ENCODE results near the gene SLC26A8. TPM values are rescaled to one million over a fixed set of nuclear protein-coding genes. Genes with fewer than 3 reads are reported as not detected.

Gene SLC26A8
- total RNA-seq, 1 experiment from 2014 or later: 0.09 TPM

- Histone ChIP-seq H3K9ac (ENCODE audit: extremely low read depth, insufficient read length, low read length) (no peak overlapping the region), H2AK5ac (ENCODE audit: insufficient read length, low read length) (no peak overlapping the region), H3K23ac (ENCODE audit: insufficient read length, low read depth, low read length) (no peak overlapping the region), H2BK12ac (ENCODE audit: insufficient read length, low read depth, low read length) (no peak overlapping the region), H4K8ac (replicated peaks; ENCODE audit: insufficient read length, low read depth, low read length) (no peak overlapping the region), H3K4me2 (ENCODE audit: insufficient read depth, insufficient read length, low read length) (no peak overlapping the region), H3T11ph (ENCODE audit: low read length) (no peak overlapping the region), H2BK120ac (ENCODE audit: low read depth, low read length, poor library complexity, severe bottlenecking) (no peak overlapping the region), H4K5ac (ENCODE audit: insufficient read length, low read depth, low read length) (no peak overlapping the region), H2BK5ac (ENCODE audit: insufficient read length, low read length) (no peak overlapping the region), H3K18ac (ENCODE audit: insufficient read length, low read depth, low read length) (no peak overlapping the region), H2AFZ (ENCODE audit: low read length) (no peak overlapping the region), H2BK20ac (ENCODE audit: low read depth, low read length, poor library complexity, severe bottlenecking) (no peak overlapping the region), H4K91ac (ENCODE audit: insufficient read length, low read depth, low read length) (no peak overlapping the region), H3K79me1 (ENCODE audit: insufficient read depth, low read depth, low read length, poor library complexity, severe bottlenecking) (no peaks in the 10 kb centered on the region), H2BK15ac (ENCODE audit: low read depth, low read length) (no peak overlapping the region), H3K79me2 (ENCODE audit: insufficient read depth, low read length) (no peaks in the 10 kb centered on the region), H3K23me2 (ENCODE audit: insufficient read length, low read depth, low read length, poor library complexity, severe bottlenecking) (no peaks in the 10 kb centered on the region), H3K14ac (ENCODE audit: insufficient read depth, low read length) (no peak overlapping the region), H3K4ac (ENCODE audit: low read depth, low read length) (no peak overlapping the region), H4K20me1 (ENCODE audit: control insufficient read depth, insufficient read depth, insufficient read length) (no peaks in the 10 kb centered on the region), H3K9me3 (ENCODE audit: control insufficient read depth, low read depth, low read length) (no peaks in the 10 kb centered on the region), H3K27ac (ENCODE audit: insufficient read length, low read depth, low read length) (no peak overlapping the region), H3K27me3 (ENCODE audit: insufficient read depth, low read length) (no peaks in the 10 kb centered on the region), H3K4me1 (ENCODE audit: insufficient read depth, low read length) (no peaks in the 10 kb centered on the region; the same call in 1 of the 2 replicates), H3K56ac (ENCODE audit: insufficient read length, low read depth, low read length) (no peak overlapping the region)
- H3K27me3 Mint-ChIP-seq (ENCODE audit: low read depth): no peaks in the 10 kb centered on the region
- WGBS (ENCODE audit: extremely low coverage, insufficient read length, low lambda C conversion rate): no CpG with 5 or more reads among the region's 2 CpGs
- H3K4me3 Mint-ChIP-seq: no peak overlapping the region
- no peak overlapping the region for H3K27ac Mint-ChIP-seq
- no peaks in the 10 kb centered on the region for H3K4me1 Mint-ChIP-seq
- no peak for DNase-seq
- H3K36me3 Mint-ChIP-seq (ENCODE audit: insufficient read depth in 1 of 3, low read depth in 3 of 3): peaks cover 0 to 6% (median 3%) of the 10 kb centered on the region in 3 experiments; a peak in 5 of 7 replicates
- no peak for TF ChIP-seq CTCF (conservative IDR thresholded peaks at IDR 0.05)
- no peaks in the 10 kb centered on the region for H3K9me3 Mint-ChIP-seq
Measured at GRCh38 chr6:36054415-36054814, 30.0 kb upstream of the SLC26A8 start.
